GM18861 (cell line): ENCODE measurements around the gene PLA2G4B.

ENCODE experiments used
- ATAC-seq: cut with Tn5 transposase; IDR thresholded peaks from one replicate; pipeline ENCODE4 v1.9.1; 2021; ENCODE audit not compliant: unreplicated experiment

PLA2G4B gene

GRCh38 chr15:41809121-41809520, 29.5 kb upstream of the PLA2G4B start:
- no peak for ATAC-seq

- ATAC-seq: no peak
Observed at GRCh38 chr15:41809526-41810220, 29.0 kb upstream of the PLA2G4B start.

- ATAC-seq: no peak
Observed at GRCh38 chr15:41810651-41811431, 27.8 kb upstream of the PLA2G4B start.

DNA sequence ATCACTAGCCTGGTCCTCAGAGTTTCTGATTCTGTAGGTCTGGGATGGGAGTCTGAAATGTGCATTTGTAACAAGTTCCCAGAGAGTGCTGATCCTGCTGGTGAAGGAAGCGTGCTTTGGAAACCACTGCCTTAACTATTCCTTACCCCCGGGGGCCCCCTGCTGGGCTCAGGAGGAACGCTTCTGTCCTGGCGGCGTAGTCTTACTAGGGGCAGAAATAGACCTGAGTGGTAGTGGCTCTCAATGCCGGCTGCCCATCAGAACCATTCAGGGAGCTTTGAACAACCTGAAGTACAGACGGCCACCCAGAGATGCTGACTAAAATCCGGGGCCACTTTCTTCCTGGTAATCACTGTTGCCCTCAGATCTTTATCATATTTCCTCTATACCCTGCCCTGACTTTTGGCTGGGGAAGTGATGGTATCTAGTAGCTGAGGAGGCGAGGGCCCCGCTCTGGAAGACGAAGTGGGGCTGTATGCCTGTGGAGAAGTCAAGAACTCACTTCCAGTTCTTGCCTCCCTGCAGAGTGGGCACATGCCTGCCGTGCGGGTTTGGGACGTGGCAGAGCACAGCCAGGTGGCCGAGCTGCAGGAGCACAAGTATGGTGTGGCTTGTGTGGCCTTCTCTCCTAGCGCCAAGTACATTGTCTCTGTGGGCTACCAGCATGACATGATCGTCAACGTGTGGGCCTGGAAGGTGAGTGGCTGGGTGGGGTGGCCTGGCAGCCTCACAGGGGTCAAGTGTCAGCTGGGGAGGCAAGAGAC, 27.0 kb upstream of the PLA2G4B start:
- ATAC-seq: no peak

- no peak for ATAC-seq
Observed at GRCh38 chr15:41812820-41813375, 25.7 kb upstream of the PLA2G4B start.

DNA sequence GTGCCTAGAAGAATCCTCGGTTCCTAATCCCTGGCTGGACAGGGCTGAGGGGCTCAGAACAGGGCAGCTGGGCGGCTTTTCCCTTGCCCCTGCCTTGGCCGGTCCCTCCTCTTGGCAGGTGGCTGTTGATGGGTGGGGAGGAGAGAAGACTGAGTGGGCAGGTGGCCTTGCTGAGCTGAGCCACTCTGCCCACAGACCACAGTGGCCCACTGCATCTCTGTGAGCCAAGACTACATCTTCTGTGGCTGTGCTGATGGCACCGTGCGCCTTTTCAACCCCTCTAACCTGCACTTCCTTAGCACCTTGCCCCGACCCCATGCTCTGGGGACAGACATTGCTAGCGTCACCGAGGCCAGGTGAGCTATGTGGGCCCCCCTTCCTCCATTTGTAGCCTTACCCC, 25.2 kb upstream of the PLA2G4B start:
- no peak for ATAC-seq

- ATAC-seq: no peak
Observed at GRCh38 chr15:41814534-41814933, 24.1 kb upstream of the PLA2G4B start.

GRCh38 chr15:41816788-41817187, 21.9 kb upstream of the PLA2G4B start:
- no peak for ATAC-seq

GRCh38 chr15:41817327-41817726, 21.3 kb upstream of the PLA2G4B start:
- ATAC-seq: no peak

GRCh38 chr15:41817781-41818180, 20.9 kb upstream of the PLA2G4B start:
- ATAC-seq: no peak

GRCh38 chr15:41819455-41820050, 19.1 kb upstream of the PLA2G4B start:
- ATAC-seq: no peak

DNA sequence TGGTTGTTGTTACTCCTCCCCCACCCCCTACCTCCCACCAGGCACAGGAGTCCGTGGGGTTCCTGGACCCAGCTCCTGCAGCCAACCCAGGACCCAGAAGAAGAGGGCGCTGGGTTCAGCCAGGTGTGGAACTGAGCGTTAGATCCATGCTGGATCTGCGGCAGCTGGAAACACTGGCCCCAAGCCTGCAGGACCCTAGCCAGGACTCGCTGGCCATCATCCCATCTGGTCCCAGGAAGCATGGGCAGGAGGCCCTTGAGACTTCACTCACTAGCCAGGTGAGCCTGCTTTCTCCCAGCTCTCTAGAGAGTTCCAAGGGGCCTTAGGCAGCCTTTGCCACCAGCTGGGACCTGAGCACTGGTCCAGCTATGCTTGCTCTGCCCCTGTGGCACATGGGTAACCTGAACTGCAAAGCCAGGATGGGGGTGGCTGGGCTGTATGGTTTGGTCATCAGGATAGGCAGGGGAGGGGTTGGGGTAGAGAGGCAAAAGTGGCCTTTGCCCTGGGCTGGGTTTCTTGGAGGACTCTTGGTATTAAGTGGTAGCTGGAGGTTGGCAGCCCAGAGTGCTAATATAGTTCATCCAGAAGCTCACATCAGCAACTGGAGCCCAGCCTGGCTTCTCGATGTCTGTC, 17.7 kb upstream of the PLA2G4B start:
- ATAC-seq: no peak

GRCh38 chr15:41821831-41822230, 16.8 kb upstream of the PLA2G4B start:
- no peak for ATAC-seq

DNA sequence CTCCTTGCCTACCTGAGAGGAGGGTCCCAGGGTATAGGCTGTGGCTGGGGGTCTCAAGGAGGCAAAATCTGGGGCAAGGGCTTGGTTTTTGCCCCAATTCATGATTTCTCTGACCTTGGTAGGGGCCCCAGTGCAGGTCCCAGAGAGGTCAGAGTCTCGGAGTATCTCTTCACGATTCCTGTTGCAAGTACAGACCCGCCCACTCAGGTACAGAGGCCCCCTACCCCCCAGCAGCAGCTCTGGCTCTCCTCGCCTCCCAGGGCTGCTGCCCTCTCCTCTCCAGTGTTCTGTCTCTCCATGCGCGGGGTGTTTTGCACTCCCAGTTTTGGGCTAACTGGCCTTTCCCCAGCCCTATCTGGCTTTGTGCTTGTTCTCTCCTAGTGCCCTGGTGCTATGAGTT, 16.2 kb upstream of the PLA2G4B start:
- ATAC-seq: no peak

GRCh38 chr15:41822957-41823356, 15.7 kb upstream of the PLA2G4B start:
- no peak for ATAC-seq

GRCh38 chr15:41823502-41823901, 15.1 kb upstream of the PLA2G4B start:
- ATAC-seq: no peak

GRCh38 chr15:41824062-41824745, 14.4 kb upstream of the PLA2G4B start:
- ATAC-seq: no peak

GRCh38 chr15:41825145-41825544, 13.5 kb upstream of the PLA2G4B start:
- ATAC-seq: no peak

DNA sequence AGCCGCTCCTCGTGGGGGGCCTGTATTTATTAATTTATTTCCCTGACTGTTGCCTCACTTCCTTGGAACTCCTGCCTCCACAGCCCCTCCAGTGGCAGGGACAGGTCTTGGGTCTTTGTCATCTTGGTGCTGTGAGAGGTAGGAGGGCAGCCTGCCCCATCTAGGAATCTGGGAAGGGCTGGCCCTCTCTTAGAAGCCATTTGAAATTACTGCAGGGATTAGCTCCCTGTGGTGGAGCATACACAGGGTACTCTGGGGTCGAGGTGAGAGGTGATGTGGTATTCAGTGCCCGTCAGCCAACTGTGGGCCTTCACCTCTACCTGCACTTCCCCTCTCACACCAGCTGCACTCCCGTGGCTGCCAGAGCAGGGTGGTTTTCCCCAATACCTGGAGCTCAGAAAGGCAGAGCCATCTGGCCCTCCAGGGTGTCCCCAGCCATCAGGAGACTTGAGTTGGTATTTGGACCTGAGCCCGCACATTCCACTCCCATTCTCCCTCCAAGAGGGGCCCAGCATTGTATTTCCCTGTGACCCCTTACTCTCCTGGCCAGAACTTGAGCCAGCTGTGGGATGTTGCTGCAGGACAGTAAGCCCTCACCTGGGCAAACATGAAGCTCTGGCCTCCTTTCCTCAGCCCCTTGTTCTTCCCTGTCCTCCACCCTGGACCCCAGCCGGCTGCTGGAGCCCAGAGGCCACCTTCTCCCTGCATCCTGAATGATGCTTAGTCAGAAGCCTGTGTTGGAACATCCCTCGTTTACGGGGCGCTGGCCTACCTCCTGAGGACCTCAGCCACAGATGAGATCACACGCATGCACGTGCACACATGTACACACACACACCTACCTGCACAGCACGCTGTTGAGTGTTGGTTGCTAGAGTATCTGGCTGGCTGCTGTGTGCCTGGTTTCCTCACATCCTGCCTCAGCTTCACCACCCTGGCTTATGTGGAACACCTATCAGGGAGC, 12.8 kb upstream of the PLA2G4B start:
- ATAC-seq: no peak
